BJ (cell line): ENCODE measurements around the gene CFAP92. TPM values are rescaled to one million over a fixed set of nuclear protein-coding genes. Genes with fewer than 3 reads are reported as not detected.

Source experiments
- CTCF ChIA-PET: fragments of 350-600 bp; formaldehyde crosslinking; extraction: SDS; loops from one replicate; lab custom pipeline; 2021; ENCODE audit warnings: antibody characterized with exemption, inconsistent platforms; lab: Yijun Ruan, JAX
- POLR2A ChIA-PET: fragments of 300-600 bp; sonication (Branson Sonifier 250); formaldehyde crosslinking; extraction: SDS; loops from one replicate; lab custom pipeline; 2021; ENCODE audit warnings: antibody characterized with exemption; lab: Charles Lee
- DNase-seq: peaks from one replicate; pipeline ENCODE4 v3.0.0-alpha.2; 2011; ENCODE audit warnings: low read depth
- H3K27me3 ChIP-seq: 2 replicates; pipeline ENCODE4 v1.6.0; 2011; ENCODE audit warnings: low read length; ENCODE audit not compliant: control insufficient read depth, insufficient read depth
- H3K36me3 ChIP-seq: 2 replicates; pipeline ENCODE4 v1.5.1; 2011; ENCODE audit warnings: low read length; ENCODE audit not compliant: control insufficient read depth, insufficient read depth
- H3K4me3 ChIP-seq: 2 replicates; pipeline ENCODE4 v1.5.1; 2011; ENCODE audit warnings: low read depth, mild to moderate bottlenecking, control low read depth, low read length
- polyA plus RNA-seq: library from polyadenylated mRNA; depleted of rRNA; stranded (reverse); fragments of >200 nt; gene quantifications from 2 replicates; pipeline ENCODE4 v1.2.3, GENCODE V29; 2011
- TF ChIP-seq, protein P1 (sequence below): IDR thresholded peaks from 2 replicates; pipeline ENCODE4 v1.5.1; 2011; ENCODE audit warnings: low read depth, mild to moderate bottlenecking, control low read depth, inconsistent platforms, low read length, moderate library complexity; ENCODE audit not compliant: insufficient read depth

The CFAP92 gene
- polyA plus RNA-seq, 1 experiment = not detected

DNA sequence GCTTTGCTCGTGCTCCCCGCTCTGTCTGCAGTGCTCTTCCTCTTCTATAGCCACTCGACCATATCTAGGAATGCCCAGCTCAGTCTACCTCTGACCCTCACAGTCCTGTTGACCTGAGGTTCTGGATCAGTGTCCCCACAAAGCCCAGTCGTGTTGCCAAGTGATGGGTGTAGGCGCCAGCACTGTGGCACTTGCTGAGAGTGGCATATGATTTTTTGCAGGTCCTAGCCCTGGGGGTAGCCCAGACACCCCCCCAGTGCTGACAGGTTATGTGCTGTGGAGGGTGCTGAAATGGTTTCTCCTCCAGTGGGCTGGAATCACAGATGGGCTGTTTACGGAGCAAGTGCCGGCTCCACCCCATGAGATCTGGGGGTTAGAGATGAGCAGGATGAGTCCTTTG, 82.0 kb downstream of the CFAP92 start:
- ChIA-PET POLR2A (no interaction called here), CTCF (no interaction called here)
- Histone ChIP-seq H3K36me3 (peaks cover 39% of the 10 kb centered on the region), H3K4me3 (no peak overlapping the region), H3K27me3 (no peaks in the 10 kb centered on the region)
- no peak for DNase-seq
- TF ChIP-seq, protein P1, sequence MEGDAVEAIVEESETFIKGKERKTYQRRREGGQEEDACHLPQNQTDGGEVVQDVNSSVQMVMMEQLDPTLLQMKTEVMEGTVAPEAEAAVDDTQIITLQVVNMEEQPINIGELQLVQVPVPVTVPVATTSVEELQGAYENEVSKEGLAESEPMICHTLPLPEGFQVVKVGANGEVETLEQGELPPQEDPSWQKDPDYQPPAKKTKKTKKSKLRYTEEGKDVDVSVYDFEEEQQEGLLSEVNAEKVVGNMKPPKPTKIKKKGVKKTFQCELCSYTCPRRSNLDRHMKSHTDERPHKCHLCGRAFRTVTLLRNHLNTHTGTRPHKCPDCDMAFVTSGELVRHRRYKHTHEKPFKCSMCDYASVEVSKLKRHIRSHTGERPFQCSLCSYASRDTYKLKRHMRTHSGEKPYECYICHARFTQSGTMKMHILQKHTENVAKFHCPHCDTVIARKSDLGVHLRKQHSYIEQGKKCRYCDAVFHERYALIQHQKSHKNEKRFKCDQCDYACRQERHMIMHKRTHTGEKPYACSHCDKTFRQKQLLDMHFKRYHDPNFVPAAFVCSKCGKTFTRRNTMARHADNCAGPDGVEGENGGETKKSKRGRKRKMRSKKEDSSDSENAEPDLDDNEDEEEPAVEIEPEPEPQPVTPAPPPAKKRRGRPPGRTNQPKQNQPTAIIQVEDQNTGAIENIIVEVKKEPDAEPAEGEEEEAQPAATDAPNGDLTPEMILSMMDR = no peak

DNA sequence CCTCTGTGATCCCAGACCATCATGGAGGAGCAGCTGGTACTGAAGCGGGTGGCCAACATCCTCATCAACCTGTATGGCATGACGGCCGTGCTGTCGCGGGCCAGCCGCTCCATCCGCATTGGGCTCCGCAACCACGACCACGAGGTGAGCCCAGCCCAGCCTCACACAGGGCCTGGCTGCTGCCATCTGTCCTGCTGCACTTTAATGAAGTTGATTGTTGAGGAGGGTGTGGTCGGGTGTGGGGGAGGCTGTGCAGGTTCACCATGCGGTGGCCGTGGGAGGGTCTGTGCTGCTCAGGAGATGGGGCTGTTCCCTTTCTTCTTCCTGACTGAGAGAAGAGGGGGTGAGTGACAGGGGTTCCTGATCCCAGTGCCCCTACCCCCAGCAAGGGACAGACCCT, 83.9 kb downstream of the CFAP92 start:
- H3K4me3 ChIP-seq = no peak overlapping the region
- H3K27me3 ChIP-seq = no peaks in the 10 kb centered on the region
- peaks cover 50% of the 10 kb centered on the region for H3K36me3 ChIP-seq
- TF ChIP-seq, protein P1 = no peak
- ChIA-PET POLR2A (no interaction called here), CTCF (interaction anchor here (0.7 kb wide), 1 partner anchor 28 kb away, joined by 4 read pairs; no protein-coding TSS in a partner anchor)
- DNase-seq = no peak

DNA sequence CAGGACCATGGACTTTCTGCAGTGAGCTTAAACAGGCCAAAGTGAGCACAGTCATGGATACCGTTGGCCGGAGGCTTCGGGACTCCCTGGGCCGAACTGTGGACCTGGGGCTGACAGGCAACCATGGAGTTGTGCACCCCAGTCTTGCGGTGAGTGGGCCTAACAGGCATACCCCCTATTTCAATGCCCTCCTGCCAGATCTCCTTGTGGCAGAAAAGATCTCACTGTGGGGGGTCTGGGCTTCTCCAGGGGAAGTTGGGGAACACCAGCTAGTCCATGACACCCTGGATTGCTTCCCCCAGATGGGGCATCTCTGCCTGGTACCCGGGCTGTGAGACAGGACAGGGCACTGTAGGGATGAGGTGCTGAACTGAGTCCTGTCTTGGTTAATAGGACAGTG, 84.9 kb downstream of the CFAP92 start:
- no peaks in the 10 kb centered on the region for H3K27me3 ChIP-seq
- no peak for DNase-seq
- H3K36me3 ChIP-seq = peaks cover 50% of the 10 kb centered on the region
- ChIA-PET POLR2A (no interaction called here), CTCF (no interaction called here)
- TF ChIP-seq, protein P1 = no peak
- no peak overlapping the region for H3K4me3 ChIP-seq

DNA sequence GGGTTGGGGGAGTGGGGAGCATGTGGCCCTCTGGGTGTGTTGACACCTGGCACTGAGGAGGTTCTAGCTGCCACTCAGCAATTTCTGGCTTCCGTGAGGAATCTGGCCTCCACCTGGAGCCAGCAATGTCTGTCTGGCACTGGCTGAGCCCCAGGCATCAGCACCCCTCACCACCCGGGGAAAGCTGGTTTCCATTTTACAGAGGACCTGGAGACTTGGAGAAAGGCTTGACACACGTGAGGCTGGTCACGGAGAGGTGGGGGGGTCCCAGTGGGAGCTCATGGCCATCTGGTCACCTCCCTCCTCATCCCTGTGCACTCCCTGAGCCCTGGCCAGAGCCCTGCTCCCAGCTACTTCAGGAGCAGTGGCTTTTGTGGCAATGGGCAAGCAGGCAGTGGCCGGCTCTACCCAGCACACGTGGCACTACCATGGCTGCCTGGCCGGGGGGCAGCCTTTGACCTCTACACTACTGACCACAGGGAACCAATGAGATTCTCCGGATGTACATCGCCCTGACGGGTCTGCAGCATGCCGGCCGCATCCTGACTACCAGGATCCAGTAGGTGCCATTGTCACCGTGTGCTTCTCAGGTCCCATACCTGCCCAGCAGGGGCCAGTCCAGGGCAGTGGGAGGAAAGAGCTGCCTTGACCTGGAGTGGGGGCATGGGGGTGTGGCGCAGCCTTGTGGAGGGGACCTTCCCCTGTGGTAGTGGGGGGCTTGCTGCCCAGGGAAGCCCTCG, 86.0 kb downstream of the CFAP92 start:
- ChIA-PET POLR2A (interaction anchor here (0.6 kb wide), 1 partner anchor 17 kb away, joined by 4 read pairs; no protein-coding TSS in a partner anchor), CTCF (no interaction called here)
- TF ChIP-seq, protein P1 = no peak
- no peak for DNase-seq
- peaks cover 49% of the 10 kb centered on the region for H3K36me3 ChIP-seq
- no peak overlapping the region for H3K4me3 ChIP-seq
- H3K27me3 ChIP-seq = no peaks in the 10 kb centered on the region

DNA sequence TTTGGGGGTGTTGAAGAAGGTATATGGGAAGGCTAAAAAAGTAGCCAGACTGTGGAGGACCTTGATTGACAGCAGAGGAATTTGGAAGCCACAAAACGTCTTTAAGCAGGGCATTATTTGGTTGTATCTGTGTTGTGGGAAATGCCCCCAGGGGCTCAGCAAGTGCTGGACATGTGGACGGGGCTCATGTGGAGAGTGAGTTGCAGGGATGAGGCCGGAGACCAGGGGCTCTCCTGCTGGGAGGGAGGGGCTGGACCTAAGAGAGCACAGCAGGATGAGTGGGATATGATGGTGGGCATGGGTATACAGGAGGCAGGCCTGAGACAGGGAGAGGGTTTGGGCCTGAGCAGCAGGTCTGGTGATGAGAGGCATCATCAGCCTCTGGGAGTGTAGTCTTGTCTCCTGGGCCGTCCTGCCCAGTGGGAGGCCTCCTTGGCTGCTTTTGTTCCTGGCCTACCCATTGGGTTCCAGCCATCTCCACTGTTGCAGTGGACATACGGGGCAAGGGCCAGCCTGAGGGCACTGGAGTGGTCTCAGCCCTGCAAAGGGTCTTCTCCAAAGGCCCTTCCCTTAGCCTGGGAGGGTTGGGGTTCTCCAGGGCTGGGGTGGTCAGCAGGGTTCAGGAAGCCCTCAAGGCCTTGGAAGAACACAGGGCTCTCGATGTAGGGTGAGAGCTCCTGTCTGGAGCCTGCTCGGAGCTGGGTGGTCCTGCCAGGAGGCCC, 86.9 kb downstream of the CFAP92 start:
- peaks cover 54% of the 10 kb centered on the region for H3K36me3 ChIP-seq
- CTCF ChIA-PET = no interaction called here
- no peak overlapping the region for H3K4me3 ChIP-seq
- TF ChIP-seq, protein P1 = no peak
- H3K27me3 ChIP-seq = no peaks in the 10 kb centered on the region
- no peak for DNase-seq
- POLR2A ChIA-PET = no interaction called here
